ENCODE results near the gene CHD6.

GRCh38 chr20:41444821-41445220, 173.4 kb downstream of the CHD6 start:
- TF ChIP-seq CREB5 (CRISPR knock-in tag; IDR thresholded peaks at IDR 0.05; ENCODE audit: low read depth) (no peak), ISL1 (CRISPR knock-in tag; IDR thresholded peaks at IDR 0.05) (no peak), ZNF8 (CRISPR knock-in tag; IDR thresholded peaks at IDR 0.05) (no peak), CSDC2 (CRISPR knock-in tag; IDR thresholded peaks at IDR 0.05) (no peak), ZNF70 (CRISPR knock-in tag; IDR thresholded peaks at IDR 0.05) (no peak), TOX (CRISPR knock-in tag; IDR thresholded peaks at IDR 0.05; ENCODE audit: borderline replicate concordance) (no peak), CSRNP3 (CRISPR knock-in tag; IDR thresholded peaks at IDR 0.05) (no peak), ZFP3 (CRISPR knock-in tag; IDR thresholded peaks at IDR 0.05) (no peak), ZC3H10 (CRISPR knock-in tag; IDR thresholded peaks at IDR 0.05) (no peak), RARB (CRISPR knock-in tag; IDR thresholded peaks at IDR 0.05) (no peak), ZNF565 (CRISPR knock-in tag; conservative IDR thresholded peaks at IDR 0.05; ENCODE audit: low read depth) (no peak), OSR1 (CRISPR knock-in tag; IDR thresholded peaks at IDR 0.05) (no peak)
